Lung (tissue), 12 donors: ENCODE data around the gene MKI67. TPM values are rescaled to one million over a fixed set of nuclear protein-coding genes. Genes with fewer than 3 reads are reported as not detected.

Experiments
- ATAC-seq: fragments of 200-7000 bp; cut with Tn5 transposase; one replicate; pipeline ENCODE4 v1.9.1; 2020; ENCODE audit warnings: moderate number of reproducible peaks; ENCODE audit not compliant: insufficient read depth, low FRiP score
- DNase-seq, 3 donors: peaks; one replicate each; pipeline ENCODE4 v3.0.0-alpha.2; 2013 to 2017
- H3K27ac ChIP-seq, 2 donors: one replicate each; pipeline ENCODE4 v1.5.1; 2013; ENCODE audit warnings: mild to moderate bottlenecking in 2 of 2, moderate library complexity in 2 of 2, control low read depth in 1 of 2, inconsistent platforms in 1 of 2, low read depth in 1 of 2, low read length in 1 of 2
- H3K27me3 ChIP-seq, 3 donors: one replicate each; pipeline ENCODE4 v1.5.1; 2013; ENCODE audit warnings: low read length in 2 of 3; ENCODE audit not compliant: control insufficient read depth in 3 of 3, insufficient read depth in 3 of 3
- H3K36me3 ChIP-seq, 4 donors: one replicate each; pipeline ENCODE4 v1.5.1; 2013; ENCODE audit warnings: low read length in 4 of 4, mild to moderate bottlenecking in 1 of 4, moderate library complexity in 1 of 4; ENCODE audit not compliant: control insufficient read depth in 4 of 4, insufficient read depth in 4 of 4
- H3K4me1 ChIP-seq, 5 donors: one replicate each; pipeline ENCODE4 v1.5.1; 2013; ENCODE audit warnings: low read length in 5 of 5, mild to moderate bottlenecking in 2 of 5, moderate library complexity in 1 of 5; ENCODE audit not compliant: control insufficient read depth in 5 of 5, insufficient read depth in 5 of 5
- H3K4me3 ChIP-seq: one replicate; pipeline ENCODE4 v1.5.1; 2013; ENCODE audit warnings: mild to moderate bottlenecking, control low read depth, moderate library complexity
- H3K9ac ChIP-seq, 2 donors: one replicate each; pipeline ENCODE4 v1.5.1; 2013; ENCODE audit warnings: low read length in 2 of 2, control low read depth in 1 of 2; ENCODE audit not compliant: insufficient read depth in 1 of 2
- H3K9me3 ChIP-seq, 4 donors: one replicate each; pipeline ENCODE4 v1.5.1; 2013; ENCODE audit warnings: low read length in 3 of 4, mild to moderate bottlenecking in 1 of 4, moderate library complexity in 1 of 4; ENCODE audit not compliant: control insufficient read depth in 4 of 4, insufficient read depth in 3 of 4
- CTCF ChIP-seq: IDR thresholded peaks from 2 replicates; pipeline ENCODE4 v1.5.1; 2012; ENCODE audit warnings: mild to moderate bottlenecking; ENCODE audit errors: control extremely low read depth, extremely low read depth
- WGBS, 2 donors: extraction: QIAGEN DNeasy Blood & Tissue Kit; methylation state at CpG; one replicate each; pipeline ENCODE4 v1.1.7; 2013; 5-methylcytosine and 5-hydroxymethylcytosine counted together
- polyA plus RNA-seq, 2 donors: library from polyadenylated mRNA; stranded (reverse); fragments of 200-250 nt; gene quantifications; one replicate each; pipeline ENCODE4 v1.2.1, GENCODE V29; 2013
- total RNA-seq, 2 donors: library from RNA; depleted of rRNA in 1 of 2; stranded (reverse); fragments of >200 nt in 1 of 2; gene quantifications; one replicate each; pipeline ENCODE4 v1.2.1, GENCODE V29; 2014 to 2021
- donor health status: control.
- donor health status: control.
- donor health status: Bipolar disorder and iron deficiency.
- donor health status: healthy.
- donor health status: DM: yes; HTN: yes; CAD: no.

Gene MKI67
- total and polyA plus RNA-seq, 4 donors, result 1.0 to 8.6 (median 2.1) TPM

GRCh38 chr10:128056303-128057050 is 69.7 kb downstream of the MKI67 start:
- DNase-seq (no peak), ATAC-seq (no peak)
- Histone ChIP-seq H3K9ac (no peak overlapping the region), H3K36me3 (peaks cover 0 to 67% (median 3%) of the 10 kb centered on the region in 4 donors), H3K4me1 (peaks cover 0 to 10% (median 0%) of the 10 kb centered on the region in 5 donors), H3K27me3 (no peaks in the 10 kb centered on the region), H3K9me3 (peaks cover 0 to 4% (median 0%) of the 10 kb centered on the region in 4 donors), H3K27ac (no peak overlapping the region), H3K4me3 (no peak overlapping the region)
- TF ChIP-seq CTCF, result no peak
- WGBS, 2 donors, result 94 to 97% methylated on average over 17 of the region's 17 CpGs

- Histone ChIP-seq H3K9ac (no peak overlapping the region), H3K27me3 (no peaks in the 10 kb centered on the region), H3K4me3 (no peak overlapping the region), H3K9me3 (peaks cover 0 to 4% (median 0%) of the 10 kb centered on the region in 4 donors), H3K36me3 (peaks cover 0 to 63% (median 3%) of the 10 kb centered on the region in 4 donors), H3K4me1 (peaks cover 0 to 21% (median 3%) of the 10 kb centered on the region in 5 donors), H3K27ac (no peak overlapping the region)
- TF ChIP-seq CTCF, result no peak
- no peak for ATAC-seq
- WGBS, 2 donors, result 96 to 98% methylated on average over 25 of the region's 25 CpGs
- no peak for DNase-seq
Observed at GRCh38 chr10:128055061-128055868, 71.0 kb downstream of the MKI67 start.

GRCh38 chr10:128054163-128054970 is 71.9 kb downstream of the MKI67 start:
- H3K9ac ChIP-seq, result no peak overlapping the region
- H3K9me3 ChIP-seq, result no peaks in the 10 kb centered on the region
- DNase-seq (no peak), ATAC-seq (no peak)
- no peak overlapping the region for H3K4me3 ChIP-seq
- H3K27ac ChIP-seq, result peak overlapping the region in 1 of 2 donors; percentile 52
- H3K36me3 ChIP-seq, result peaks cover 0 to 59% (median under 1%) of the 10 kb centered on the region in 4 donors
- peaks cover 0 to 19% (median 3%) of the 10 kb centered on the region in 5 donors for H3K4me1 ChIP-seq
- no peak for TF ChIP-seq CTCF
- 61 to 76% methylated on average over 16 of the region's 16 CpGs for WGBS, 2 donors
- no peaks in the 10 kb centered on the region for H3K27me3 ChIP-seq
